ENCODE measurements around the gene CACNA1D. TPM values are rescaled to one million over a fixed set of nuclear protein-coding genes. Genes with fewer than 3 reads are reported as not detected.

CACNA1D gene
- total RNA-seq, 1 donor from 2014 or later: 1.1 TPM

- no peak overlapping the region for H3K4me3 ChIP-seq
- H3K4me1 ChIP-seq: no peaks in the 10 kb centered on the region
- no peak overlapping the region for H3K27ac ChIP-seq (replicated peaks)
- DNase-seq: no peak
- intact Hi-C loops (cut with micrococcal nuclease): loop anchor here (5.0 kb wide), 1 partner anchor 614 kb away; no protein-coding TSS in a partner anchor
- peaks cover 18% of the 10 kb centered on the region for H3K27me3 ChIP-seq (ENCODE audit: low read depth)
- no peaks in the 10 kb centered on the region for H3K9me3 ChIP-seq (replicated peaks)
- no peak for TF ChIP-seq CTCF (IDR thresholded peaks at IDR 0.05; ENCODE audit: borderline replicate concordance)
- H3K36me3 ChIP-seq: no peaks in the 10 kb centered on the region
Measured at GRCh38 chr3:53721187-53722119, 227.0 kb downstream of the CACNA1D start.

- Histone ChIP-seq H3K36me3 (no peaks in the 10 kb centered on the region), H3K9me3 (replicated peaks) (no peaks in the 10 kb centered on the region), H3K27me3 (ENCODE audit: low read depth) (peaks cover 36% of the 10 kb centered on the region), H3K4me3 (no peak overlapping the region), H3K27ac (replicated peaks) (no peak overlapping the region), H3K4me1 (no peaks in the 10 kb centered on the region)
- DNase-seq: no peak
- no peak for TF ChIP-seq CTCF (IDR thresholded peaks at IDR 0.05; ENCODE audit: borderline replicate concordance)
- intact Hi-C loops (cut with micrococcal nuclease): loop anchor here (5.0 kb wide), 1 partner anchor 617 kb away; no protein-coding TSS in a partner anchor
Measured at GRCh38 chr3:53724566-53724965, 230.2 kb downstream of the CACNA1D start.

GRCh38 chr3:53725387-53725995, 231.1 kb downstream of the CACNA1D start:
- intact Hi-C loops (cut with micrococcal nuclease): no loop called here
- H3K36me3 ChIP-seq: no peaks in the 10 kb centered on the region
- H3K4me3 ChIP-seq: no peak overlapping the region
- H3K9me3 ChIP-seq (replicated peaks): no peaks in the 10 kb centered on the region
- DNase-seq: no peak
- TF ChIP-seq CTCF (IDR thresholded peaks at IDR 0.05; ENCODE audit: borderline replicate concordance): no peak
- H3K27ac ChIP-seq (replicated peaks): no peak overlapping the region
- peaks cover 8% of the 10 kb centered on the region for H3K4me1 ChIP-seq
- peaks cover 36% of the 10 kb centered on the region for H3K27me3 ChIP-seq (ENCODE audit: low read depth)

GRCh38 chr3:53726643-53727042, 232.2 kb downstream of the CACNA1D start:
- H3K9me3 ChIP-seq (replicated peaks): no peaks in the 10 kb centered on the region
- H3K27me3 ChIP-seq (ENCODE audit: low read depth): peaks cover 37% of the 10 kb centered on the region
- H3K27ac ChIP-seq (replicated peaks): no peak overlapping the region
- H3K36me3 ChIP-seq: no peaks in the 10 kb centered on the region
- H3K4me3 ChIP-seq: no peak overlapping the region
- H3K4me1 ChIP-seq: peaks cover 15% of the 10 kb centered on the region
- intact Hi-C loops (cut with micrococcal nuclease): no loop called here
- no peak for TF ChIP-seq CTCF (IDR thresholded peaks at IDR 0.05; ENCODE audit: borderline replicate concordance)
- DNase-seq: no peak

GRCh38 chr3:53728606-53729005, 234.2 kb downstream of the CACNA1D start:
- no peak for TF ChIP-seq CTCF (IDR thresholded peaks at IDR 0.05; ENCODE audit: borderline replicate concordance)
- Histone ChIP-seq H3K27ac (replicated peaks) (no peak overlapping the region), H3K27me3 (ENCODE audit: low read depth) (peaks cover 49% of the 10 kb centered on the region), H3K4me3 (no peak overlapping the region), H3K9me3 (replicated peaks) (no peaks in the 10 kb centered on the region), H3K4me1 (peaks cover 15% of the 10 kb centered on the region), H3K36me3 (no peaks in the 10 kb centered on the region)
- intact Hi-C loops (cut with micrococcal nuclease): no loop called here
- DNase-seq: no peak
